Keratinocyte (primary cell): ENCODE measurements around the gene DHX15.

Experiments used
- CTCF ChIP-seq, 3 experiments: IDR thresholded peaks in 1 of 3; conservative IDR thresholded peaks in 1 of 3; optimal IDR thresholded peaks in 1 of 3; 2 replicates in 2 of 3; 3 replicates in 1 of 3; pipeline versions ENCODE3 to v1.5.1; 2011; ENCODE audit warnings: low read length in 3 of 3, mild to moderate bottlenecking in 3 of 3, moderate library complexity in 2 of 3, control low read depth in 1 of 3, inconsistent platforms in 1 of 3; ENCODE audit not compliant: insufficient read depth in 2 of 3; ENCODE audit errors: extremely low read depth in 1 of 3
- EZH2 ChIP-seq: IDR thresholded peaks from one replicate; pipeline ENCODE4 v1.6.1; 2012; ENCODE audit warnings: inconsistent platforms, mild to moderate bottlenecking, low read length, moderate library complexity

DNA sequence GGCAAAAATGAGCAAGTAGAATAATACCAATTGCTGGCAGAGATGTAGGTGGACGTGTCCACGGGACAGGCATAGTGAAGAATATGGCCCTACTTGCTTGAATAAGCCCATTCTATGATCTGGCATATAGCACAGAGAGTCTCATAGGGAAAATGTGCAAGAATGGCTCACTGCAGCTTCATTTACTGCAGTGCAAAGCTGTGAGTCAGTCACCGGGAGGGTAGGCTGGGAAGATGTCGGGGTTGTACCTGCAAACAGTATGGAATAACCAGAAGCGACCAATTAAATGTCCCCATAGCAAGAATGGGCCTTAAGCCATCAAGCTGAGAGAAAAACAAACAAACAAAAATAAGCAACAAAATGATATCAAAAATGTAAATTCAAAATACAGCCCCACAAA lies 74.3 kb downstream of the DHX15 start:
- TF ChIP-seq CTCF (optimal IDR thresholded peaks at IDR 0.05 in 1 of 3, IDR thresholded peaks at IDR 0.05 in 1 of 3, conservative IDR thresholded peaks at IDR 0.05 in 1 of 3; ENCODE audit: extremely low read depth in 1 of 3, insufficient read depth in 2 of 3, low read length in 3 of 3) (no peak), EZH2 (no peak)
